ENCODE measurements around the gene PLGRKT. TPM values are rescaled to one million over a fixed set of nuclear protein-coding genes. Genes with fewer than 3 reads are reported as not detected.
"Not testable (repeated sequence)": the region's sequence is repeated elsewhere in the genome, so short reads cannot be mapped to it uniquely, and the experiment has no call there.

The PLGRKT gene
- total and polyA plus RNA-seq, 4 donors: 11.7 to 28.4 (median 22.2) TPM

DNA sequence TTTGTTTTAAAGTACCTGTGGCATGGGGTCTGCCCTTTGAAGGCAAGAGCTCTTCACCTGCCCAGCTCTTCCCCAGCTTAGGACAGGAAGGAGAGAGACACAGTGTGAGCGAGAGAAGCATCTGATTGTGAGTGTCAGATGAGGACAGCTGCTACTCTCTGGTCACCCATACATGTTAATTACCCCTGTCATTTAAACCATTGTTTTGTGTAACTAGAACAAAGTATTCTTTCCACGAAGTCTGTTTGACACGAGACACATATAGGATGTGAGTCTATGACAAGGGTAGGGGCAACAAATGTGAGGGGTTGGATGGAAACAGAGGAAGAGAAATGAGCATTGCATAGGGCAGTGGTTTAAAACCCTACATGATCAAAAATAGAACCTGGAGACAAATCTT lies 9.6 kb upstream of the PLGRKT start:
- TF ChIP-seq, protein P1, sequence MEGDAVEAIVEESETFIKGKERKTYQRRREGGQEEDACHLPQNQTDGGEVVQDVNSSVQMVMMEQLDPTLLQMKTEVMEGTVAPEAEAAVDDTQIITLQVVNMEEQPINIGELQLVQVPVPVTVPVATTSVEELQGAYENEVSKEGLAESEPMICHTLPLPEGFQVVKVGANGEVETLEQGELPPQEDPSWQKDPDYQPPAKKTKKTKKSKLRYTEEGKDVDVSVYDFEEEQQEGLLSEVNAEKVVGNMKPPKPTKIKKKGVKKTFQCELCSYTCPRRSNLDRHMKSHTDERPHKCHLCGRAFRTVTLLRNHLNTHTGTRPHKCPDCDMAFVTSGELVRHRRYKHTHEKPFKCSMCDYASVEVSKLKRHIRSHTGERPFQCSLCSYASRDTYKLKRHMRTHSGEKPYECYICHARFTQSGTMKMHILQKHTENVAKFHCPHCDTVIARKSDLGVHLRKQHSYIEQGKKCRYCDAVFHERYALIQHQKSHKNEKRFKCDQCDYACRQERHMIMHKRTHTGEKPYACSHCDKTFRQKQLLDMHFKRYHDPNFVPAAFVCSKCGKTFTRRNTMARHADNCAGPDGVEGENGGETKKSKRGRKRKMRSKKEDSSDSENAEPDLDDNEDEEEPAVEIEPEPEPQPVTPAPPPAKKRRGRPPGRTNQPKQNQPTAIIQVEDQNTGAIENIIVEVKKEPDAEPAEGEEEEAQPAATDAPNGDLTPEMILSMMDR (IDR thresholded peaks at IDR 0.05; ENCODE audit: control extremely low read depth, extremely low read depth): no peak
- DNase-seq (no peak), ATAC-seq (ENCODE audit: insufficient read depth, low FRiP score) (no peak)
- H3K27me3 ChIP-seq (ENCODE audit: control insufficient read depth in 3 of 3, insufficient read depth in 3 of 3, low read length in 2 of 3): no peaks in the 10 kb centered on the region
- no peaks in the 10 kb centered on the region for H3K9me3 ChIP-seq (ENCODE audit: control insufficient read depth in 4 of 4, insufficient read depth in 3 of 4, low read length in 3 of 4)
- no peak overlapping the region for H3K4me3 ChIP-seq
- no peak overlapping the region for H3K27ac ChIP-seq (ENCODE audit: low read depth in 1 of 2, low read length in 1 of 2)
- H3K9ac ChIP-seq (ENCODE audit: insufficient read depth in 1 of 2, low read length in 2 of 2): no peak overlapping the region
- 81 to 83% methylated on average over 3 of the region's 3 CpGs for WGBS, 2 donors
- no peaks in the 10 kb centered on the region for H3K36me3 ChIP-seq (ENCODE audit: control insufficient read depth in 4 of 4, insufficient read depth in 4 of 4, low read length in 4 of 4)
- peaks cover 0 to 7% (median 0%) of the 10 kb centered on the region in 5 donors for H3K4me1 ChIP-seq (ENCODE audit: control insufficient read depth in 5 of 5, insufficient read depth in 5 of 5, low read length in 5 of 5)

DNA sequence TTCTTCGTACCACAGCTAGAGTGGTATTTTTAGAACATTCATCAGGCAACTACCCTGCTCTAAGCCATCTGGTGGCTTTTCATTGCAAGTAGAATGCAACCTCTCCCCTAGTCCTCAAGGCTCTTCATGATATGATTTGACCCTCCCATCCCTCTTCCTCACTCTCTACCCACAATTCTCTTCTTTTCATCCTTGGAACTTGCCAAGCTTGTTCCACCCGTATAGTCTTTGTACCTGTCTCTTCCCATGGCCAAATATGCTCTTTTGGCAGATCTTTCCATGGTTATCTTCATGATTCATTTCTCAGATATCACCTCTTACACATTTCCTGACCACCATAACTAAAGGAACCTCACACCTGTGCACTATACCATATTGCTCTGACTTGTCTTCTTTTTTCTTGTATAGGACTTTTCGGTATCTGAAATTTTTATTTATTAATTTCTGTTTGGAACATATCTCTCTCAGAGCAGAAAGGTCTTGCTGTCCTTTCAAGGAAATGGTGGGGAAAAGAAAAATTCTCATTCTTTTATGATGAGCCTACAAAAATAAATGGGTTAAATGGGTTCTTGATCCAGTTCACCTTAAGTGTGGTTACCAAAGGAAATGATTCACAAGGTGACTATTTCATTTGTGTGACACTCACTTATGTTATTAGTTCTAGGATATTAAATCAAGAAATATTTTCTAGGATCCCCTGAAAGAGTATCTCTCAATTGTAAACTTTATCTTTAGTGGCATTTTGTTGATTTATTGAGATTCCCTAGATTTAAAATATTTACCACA lies 8.9 kb upstream of the PLGRKT start:
- TF ChIP-seq, protein P1 (IDR thresholded peaks at IDR 0.05; ENCODE audit: control extremely low read depth, extremely low read depth): no peak
- Histone ChIP-seq H3K4me3 (no peak overlapping the region), H3K27me3 (ENCODE audit: control insufficient read depth in 3 of 3, insufficient read depth in 3 of 3, low read length in 2 of 3) (no peaks in the 10 kb centered on the region), H3K9ac (ENCODE audit: insufficient read depth in 1 of 2, low read length in 2 of 2) (no peak overlapping the region), H3K9me3 (ENCODE audit: control insufficient read depth in 4 of 4, insufficient read depth in 3 of 4, low read length in 3 of 4) (no peaks in the 10 kb centered on the region), H3K4me1 (ENCODE audit: control insufficient read depth in 5 of 5, insufficient read depth in 5 of 5, low read length in 5 of 5) (peaks cover 0 to 8% (median 0%) of the 10 kb centered on the region in 5 donors), H3K36me3 (ENCODE audit: control insufficient read depth in 4 of 4, insufficient read depth in 4 of 4, low read length in 4 of 4) (no peaks in the 10 kb centered on the region), H3K27ac (ENCODE audit: low read depth in 1 of 2, low read length in 1 of 2) (no peak overlapping the region)
- DNase-seq (no peak), ATAC-seq (ENCODE audit: insufficient read depth, low FRiP score) (no peak)
- 87 to 95% methylated on average over 3 of the region's 3 CpGs for WGBS, 2 donors

DNA sequence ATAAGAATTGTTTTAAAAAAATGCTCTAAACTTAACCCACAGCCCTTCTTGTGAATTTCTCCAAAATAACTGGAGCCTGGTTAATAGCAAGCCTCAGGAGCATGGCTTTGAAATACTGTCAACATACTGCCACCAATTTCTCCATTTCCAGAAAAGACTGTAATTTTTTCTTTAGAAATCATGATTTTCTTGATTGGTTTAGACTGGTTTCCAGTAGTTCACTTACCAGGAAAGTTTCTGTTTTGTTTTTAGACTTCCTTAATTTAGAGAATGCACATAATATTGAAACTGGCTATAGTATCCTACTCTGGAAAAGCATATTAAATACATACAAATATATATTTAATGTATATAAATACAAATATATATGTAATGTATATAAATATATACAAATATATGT lies 8.2 kb upstream of the PLGRKT start:
- H3K27ac ChIP-seq (ENCODE audit: low read depth in 1 of 2, low read length in 1 of 2): no peak overlapping the region
- no peaks in the 10 kb centered on the region for H3K27me3 ChIP-seq (ENCODE audit: control insufficient read depth in 3 of 3, insufficient read depth in 3 of 3, low read length in 2 of 3)
- TF ChIP-seq, protein P1 (IDR thresholded peaks at IDR 0.05; ENCODE audit: control extremely low read depth, extremely low read depth): no peak
- no peak overlapping the region for H3K9ac ChIP-seq (ENCODE audit: insufficient read depth in 1 of 2, low read length in 2 of 2)
- H3K36me3 ChIP-seq (ENCODE audit: control insufficient read depth in 4 of 4, insufficient read depth in 4 of 4, low read length in 4 of 4): no peaks in the 10 kb centered on the region
- H3K4me3 ChIP-seq: no peak overlapping the region
- ATAC-seq (ENCODE audit: insufficient read depth, low FRiP score) (no peak), DNase-seq (no peak)
- H3K9me3 ChIP-seq (ENCODE audit: control insufficient read depth in 4 of 4, insufficient read depth in 3 of 4, low read length in 3 of 4): no peaks in the 10 kb centered on the region
- peaks cover 0 to 8% (median 0%) of the 10 kb centered on the region in 5 donors for H3K4me1 ChIP-seq (ENCODE audit: control insufficient read depth in 5 of 5, insufficient read depth in 5 of 5, low read length in 5 of 5)

DNA sequence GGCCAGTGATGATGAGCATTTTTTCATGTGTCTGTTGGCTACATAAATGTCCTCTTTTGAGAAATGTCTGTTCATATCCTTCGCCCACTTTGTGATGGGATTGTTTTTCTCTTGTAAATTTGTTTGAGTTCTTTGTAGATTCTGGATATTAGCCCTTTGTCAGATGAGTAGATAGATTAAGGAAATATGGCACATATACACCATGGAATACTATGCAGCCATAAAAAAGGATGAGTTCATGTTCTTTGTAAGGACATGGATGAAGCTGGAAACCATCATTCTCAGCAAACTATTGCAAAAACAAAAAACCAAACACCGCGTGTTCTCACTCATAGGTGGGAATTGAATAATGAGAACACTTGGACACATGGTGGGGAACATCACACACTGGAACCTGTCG lies 7.4 kb upstream of the PLGRKT start:
- not testable (repeated sequence) for H3K36me3 ChIP-seq (ENCODE audit: control insufficient read depth in 4 of 4, insufficient read depth in 4 of 4, low read length in 4 of 4); H3K9me3 ChIP-seq (ENCODE audit: control insufficient read depth in 4 of 4, insufficient read depth in 3 of 4, low read length in 3 of 4); H3K4me1 ChIP-seq (ENCODE audit: control insufficient read depth in 5 of 5, insufficient read depth in 5 of 5, low read length in 5 of 5); H3K27me3 ChIP-seq (ENCODE audit: control insufficient read depth in 3 of 3, insufficient read depth in 3 of 3, low read length in 2 of 3); H3K9ac ChIP-seq (ENCODE audit: insufficient read depth in 1 of 2, low read length in 2 of 2); DNase-seq; ATAC-seq (ENCODE audit: insufficient read depth, low FRiP score); H3K27ac ChIP-seq (ENCODE audit: low read depth in 1 of 2, low read length in 1 of 2); H3K4me3 ChIP-seq
- 88 to 89% methylated on average over 4 of the region's 4 CpGs for WGBS, 2 donors
